Activated T-cell treated with anti-CD3 and anti-CD28 coated beads, Interleukin-2, amount 50 U/mL, for 48 hours (primary cell): ENCODE measurements around the gene RUSC2.
"Not testable (repeated sequence)": the region's sequence is repeated elsewhere in the genome, so short reads cannot be mapped to it uniquely, and the experiment has no call there.

Source experiments
- DNase-seq, 2 experiments: peaks; one replicate each; pipeline ENCODE4 v3.0.0-alpha.2; 2020

The RUSC2 gene

DNA sequence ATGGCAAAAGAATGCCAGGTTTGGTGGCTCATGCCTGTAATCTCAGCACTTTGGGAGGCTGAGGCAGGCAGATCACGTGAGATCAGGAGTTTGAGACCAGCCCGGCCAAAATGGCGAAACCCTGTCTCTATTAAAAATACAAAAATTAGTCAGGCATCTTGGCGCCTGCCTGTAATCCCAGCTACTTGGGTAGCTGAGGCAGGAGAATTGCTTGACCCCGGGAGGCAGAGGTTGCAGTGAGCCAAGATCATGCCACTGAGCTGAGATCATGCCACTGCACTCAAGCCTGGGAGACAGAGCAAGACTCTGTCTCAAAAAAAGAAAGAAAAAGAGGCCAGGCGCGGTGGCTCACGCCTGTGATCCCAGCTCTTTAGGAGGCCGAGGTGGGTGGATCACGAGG lies 8.3 kb downstream of the RUSC2 start:
- DNase-seq, result not testable (repeated sequence)

DNA sequence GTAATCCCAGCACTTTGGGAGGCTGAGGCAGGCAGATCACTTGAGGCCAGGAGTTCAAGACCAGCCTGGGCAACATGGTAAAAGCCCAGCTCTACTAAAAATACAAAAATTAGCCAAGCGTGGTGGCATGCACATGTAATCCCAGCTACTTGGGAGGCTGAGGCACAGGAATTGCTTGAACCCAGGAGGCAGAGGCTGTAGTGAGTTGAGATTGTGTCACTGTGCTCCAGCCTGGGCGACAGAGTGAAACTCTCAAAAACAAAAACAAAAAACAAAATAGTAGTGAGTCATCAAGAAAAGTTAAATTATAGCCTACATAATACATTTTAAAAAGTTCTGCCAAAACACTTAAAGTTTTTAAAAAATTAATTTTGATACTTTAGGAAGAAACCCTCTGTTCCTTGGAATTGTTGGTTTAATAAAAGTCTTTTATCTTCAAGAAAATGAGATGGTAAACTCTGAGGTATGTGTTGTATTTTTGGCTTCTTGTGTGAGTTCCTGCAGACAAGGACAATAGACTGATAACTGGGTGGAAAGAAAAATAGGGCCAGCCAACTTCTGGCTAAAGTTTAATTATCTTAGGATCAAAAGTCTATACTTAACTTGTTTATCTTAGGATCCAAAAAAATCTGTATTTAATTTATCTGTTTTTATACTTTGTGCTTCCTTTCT lies 9.3 kb downstream of the RUSC2 start:
- DNase-seq, result no peak

DNA sequence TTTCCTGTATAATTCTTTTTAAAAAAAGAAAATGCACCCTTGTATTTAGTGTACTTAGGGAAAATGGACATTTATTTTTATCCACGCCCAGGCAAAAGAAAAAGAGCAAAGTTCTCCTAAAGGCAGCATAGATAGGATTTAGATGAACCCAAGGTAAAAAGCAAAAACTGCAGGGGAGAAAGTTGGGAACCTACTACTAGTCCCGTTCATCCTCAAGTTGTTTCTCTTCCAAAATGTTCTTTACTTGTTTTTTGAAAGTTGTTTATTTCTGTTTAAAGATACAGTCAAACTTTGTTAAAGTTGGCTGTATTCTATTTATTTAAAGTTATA lies 9.8 kb downstream of the RUSC2 start:
- DNase-seq, result no peak

DNA sequence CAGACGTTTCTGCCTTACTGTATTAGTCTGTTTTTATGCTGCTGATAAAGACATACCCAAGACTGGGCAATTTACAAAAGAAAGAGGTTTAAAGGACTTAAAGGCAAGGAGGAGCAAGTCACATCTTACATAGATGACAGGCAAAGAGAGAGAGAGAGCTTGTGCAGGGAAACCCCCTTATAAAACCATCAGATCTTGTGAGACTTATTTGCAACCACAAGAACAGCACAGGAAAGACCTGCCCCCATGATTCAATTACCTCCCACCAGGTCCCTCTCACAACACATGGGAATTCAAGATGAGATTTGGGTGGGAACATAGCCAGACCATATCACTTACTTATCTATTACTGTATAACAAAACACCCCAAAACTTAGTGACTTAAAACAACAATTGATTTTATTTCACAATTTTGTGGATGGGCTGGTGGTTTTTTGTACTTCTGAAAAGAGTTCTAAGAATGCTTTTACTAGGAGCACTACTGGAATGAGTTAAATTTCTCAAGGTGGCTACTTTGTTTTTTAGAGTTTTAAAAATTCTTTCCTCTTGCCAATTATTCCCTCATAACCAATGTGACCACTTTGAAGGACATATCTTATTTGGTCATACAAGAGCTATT lies 10.3 kb downstream of the RUSC2 start:
- no peak for DNase-seq

DNA sequence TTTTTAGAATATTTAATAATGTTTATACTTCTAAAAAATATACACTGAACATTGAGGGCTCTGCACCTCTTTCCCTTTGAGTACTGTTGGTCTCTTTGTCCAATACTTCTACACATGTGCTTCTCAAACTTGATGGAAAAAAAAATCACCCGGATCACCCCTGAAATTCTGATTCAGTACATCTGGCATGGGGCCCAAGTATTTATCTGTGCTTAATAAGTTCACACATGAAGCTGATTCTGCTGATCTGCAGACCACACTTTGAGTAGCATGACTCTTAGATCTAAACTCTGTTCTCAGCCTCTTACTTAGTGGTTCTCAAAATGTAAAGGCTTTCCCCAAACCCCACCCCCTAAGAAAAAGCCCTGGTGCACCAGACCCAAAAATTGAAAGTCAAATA lies 12.0 kb downstream of the RUSC2 start:
- no peak for DNase-seq

DNA sequence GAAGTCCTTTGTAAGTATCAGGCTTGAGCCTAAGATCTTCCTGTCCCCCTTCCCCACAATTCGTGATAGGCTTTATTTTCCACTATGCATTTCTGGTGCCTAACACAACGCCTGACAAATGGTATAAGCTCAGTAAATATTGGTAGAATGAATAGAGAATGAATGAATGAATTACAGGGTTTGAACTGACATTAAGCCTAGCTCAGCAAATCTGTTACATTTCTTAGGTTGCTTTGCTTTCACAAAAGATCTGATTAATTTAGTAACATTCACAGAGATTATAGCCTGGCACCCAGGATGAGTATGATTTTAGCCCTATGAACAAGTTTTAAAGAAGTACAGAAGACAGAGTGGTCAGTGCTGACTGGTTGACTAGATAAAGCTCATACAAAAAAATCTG lies 16.4 kb downstream of the RUSC2 start:
- no peak for DNase-seq

DNA sequence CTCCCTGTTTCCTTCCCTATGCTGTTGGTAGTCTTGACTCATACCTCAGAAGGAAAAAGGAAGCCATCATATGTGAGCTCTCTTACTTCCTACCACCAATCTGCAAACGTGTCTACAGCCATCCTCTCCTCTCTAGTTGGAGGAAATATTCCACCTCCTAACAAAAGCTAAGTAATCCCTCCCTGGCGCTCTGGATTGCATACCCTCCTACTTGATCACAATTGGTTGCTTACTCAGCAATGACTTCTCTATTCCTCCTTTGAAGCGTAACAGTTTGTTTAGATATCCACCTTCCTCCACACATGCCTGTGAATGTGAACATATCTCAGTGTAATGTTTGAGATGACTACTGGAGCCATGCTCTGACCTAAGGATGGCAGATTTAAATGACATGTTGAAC lies 18.2 kb downstream of the RUSC2 start:
- no peak for DNase-seq

DNA sequence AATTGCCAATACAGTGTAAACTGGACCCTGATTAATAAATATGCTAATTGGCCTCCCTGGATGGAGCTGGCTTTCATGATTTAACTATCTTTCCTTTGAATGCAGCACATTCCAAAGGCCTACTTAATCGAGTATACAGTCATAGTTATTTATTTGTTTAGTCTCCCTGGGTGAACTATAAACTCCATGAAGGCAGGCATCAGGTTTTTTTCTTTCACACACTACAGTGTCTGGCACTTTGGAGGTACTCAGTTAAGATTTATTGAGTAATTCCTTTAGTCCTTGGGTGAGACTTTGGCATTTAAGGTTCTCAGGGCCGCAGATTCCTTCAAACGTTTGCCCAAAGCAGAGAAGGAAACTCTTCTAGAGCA lies 20.5 kb downstream of the RUSC2 start:
- no peak for DNase-seq

DNA sequence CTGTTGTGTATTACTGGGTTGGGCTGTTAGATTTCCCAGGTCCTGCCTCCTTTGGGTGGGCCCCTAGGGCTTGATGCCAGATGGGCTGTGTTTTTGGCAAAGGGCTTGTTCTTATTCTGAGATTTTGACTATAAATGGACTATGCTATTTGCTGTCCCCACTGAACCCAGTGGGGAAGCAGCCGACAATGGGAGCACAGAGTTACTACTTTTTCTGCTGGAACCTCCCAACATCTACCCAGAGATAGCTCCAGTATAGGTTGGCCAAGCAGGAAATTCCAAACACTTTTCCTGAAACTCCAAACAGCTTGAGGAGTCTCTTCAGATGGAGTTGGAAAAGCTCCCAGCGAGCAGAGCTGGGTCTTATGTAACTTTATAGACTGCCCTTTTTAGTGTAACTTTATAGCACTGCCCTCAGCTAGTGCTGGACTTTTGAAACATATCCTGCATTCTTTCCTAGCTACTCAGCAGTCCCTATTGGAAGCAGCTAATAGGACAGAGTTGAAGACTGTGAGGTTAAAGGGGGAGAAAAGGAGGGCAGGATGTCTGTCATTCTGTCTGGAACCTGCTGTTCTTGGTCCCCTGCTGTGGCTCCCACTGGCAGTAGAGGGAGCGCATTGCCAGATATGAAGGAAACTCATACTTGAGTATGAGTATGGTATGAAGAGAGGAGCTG lies 21.0 kb downstream of the RUSC2 start:
- DNase-seq, result no peak

DNA sequence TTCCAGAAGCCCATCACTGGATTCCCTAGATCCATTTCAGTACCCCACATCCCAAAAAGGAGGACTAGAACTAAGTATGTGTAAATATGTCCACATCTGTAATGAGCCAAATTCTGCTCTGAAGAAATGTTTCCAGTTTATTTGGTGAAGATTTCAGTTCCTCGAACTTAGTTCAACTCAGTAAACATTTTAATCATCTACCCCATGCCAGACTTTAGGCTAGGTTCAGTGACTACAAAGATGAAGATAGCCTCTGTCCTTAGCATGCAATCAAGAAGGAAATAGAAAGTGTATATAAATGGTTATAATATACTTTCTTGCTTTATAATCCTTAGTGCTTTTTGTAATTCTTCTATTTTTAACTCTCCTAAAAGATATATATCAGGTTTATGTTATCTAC lies 21.5 kb downstream of the RUSC2 start:
- no peak for DNase-seq

DNA sequence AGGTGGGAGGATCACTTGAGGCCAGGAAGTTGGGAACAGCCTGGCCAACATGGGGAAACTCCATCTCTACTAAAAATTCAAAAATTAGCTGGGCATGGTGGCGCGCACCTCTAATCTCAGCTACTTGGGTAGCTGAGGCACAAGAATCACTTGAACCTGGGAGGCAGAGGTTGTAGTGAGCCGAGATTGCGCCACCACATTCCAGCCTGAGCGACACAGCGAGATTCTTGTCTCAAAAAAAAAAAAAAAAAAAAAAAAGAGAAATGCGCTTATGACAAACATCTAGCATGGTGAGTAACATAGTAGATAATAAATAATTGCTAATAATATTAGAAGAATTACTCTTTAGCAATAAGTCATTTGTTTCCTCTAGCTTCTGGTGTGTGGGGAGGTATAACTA lies 25.9 kb downstream of the RUSC2 start:
- DNase-seq, result no peak

DNA sequence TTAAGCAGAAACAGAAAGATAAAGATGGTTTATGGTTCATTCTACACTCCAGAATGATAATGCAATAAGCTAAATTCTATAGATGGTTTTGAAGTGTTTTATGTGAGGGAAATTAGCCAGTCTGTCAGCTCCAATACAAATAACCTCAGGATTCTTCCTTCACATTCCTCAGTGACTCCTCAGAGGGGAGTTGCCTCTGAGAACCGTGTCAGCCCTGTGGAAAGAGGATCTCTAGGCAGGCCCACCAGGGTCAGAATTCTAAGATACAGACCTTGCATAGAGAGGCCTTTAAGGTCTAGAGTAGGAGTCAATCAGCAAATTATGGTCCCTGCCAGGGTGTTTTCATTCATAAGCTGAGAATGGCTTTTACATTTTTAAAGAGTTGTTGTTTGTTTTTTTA lies 26.6 kb downstream of the RUSC2 start:
- no peak for DNase-seq

DNA sequence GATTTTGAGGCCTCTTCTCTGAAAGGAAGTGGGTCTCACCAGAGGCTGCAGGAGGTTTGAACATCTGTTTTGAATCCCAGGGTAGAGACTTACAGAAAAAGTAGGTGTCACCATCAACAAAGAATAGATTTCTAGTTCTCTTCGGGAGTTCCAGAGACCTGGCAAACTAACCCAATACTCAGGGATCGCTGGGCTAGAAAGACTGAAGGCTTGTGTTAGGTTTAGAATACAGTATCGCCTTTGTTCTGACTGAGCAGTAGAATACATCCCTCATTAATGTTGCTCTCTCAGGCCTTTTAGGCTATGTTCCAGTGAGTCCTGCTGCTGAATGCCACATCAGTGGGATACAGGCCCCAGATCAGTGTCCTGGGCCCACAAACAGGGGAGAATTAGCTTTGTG lies 27.2 kb downstream of the RUSC2 start:
- no peak for DNase-seq

DNA sequence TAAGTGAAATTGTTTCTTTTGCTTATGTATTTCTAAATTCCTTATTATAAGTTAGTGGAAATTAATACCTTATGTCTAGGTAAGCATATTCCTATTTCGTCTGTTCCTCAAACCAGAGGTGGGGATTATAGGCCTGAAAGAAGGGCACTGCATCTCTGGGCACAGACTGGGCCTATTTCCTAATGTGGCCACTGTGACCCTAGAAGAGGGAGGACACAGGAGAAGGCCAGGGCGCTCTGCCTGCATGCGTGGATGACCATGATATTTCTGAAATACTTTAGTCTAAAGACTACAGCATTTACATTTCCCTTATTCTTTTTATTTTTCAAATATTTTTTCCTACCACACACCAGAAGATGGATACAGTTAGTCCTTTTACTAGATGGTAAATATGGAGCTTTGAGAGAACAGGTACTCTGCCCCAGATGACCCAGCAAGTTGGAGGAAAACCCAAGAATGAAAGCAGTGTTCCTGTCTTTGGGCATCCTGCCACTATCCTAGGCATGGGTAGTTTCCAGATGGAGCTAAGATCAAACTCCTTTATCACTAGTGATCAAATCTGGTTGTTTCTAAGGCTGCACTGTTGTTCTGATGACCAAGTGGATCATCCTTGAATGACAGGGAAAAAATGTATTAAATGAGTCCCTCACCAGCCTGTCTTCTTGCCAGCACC lies 27.8 kb downstream of the RUSC2 start:
- DNase-seq, result no peak

DNA sequence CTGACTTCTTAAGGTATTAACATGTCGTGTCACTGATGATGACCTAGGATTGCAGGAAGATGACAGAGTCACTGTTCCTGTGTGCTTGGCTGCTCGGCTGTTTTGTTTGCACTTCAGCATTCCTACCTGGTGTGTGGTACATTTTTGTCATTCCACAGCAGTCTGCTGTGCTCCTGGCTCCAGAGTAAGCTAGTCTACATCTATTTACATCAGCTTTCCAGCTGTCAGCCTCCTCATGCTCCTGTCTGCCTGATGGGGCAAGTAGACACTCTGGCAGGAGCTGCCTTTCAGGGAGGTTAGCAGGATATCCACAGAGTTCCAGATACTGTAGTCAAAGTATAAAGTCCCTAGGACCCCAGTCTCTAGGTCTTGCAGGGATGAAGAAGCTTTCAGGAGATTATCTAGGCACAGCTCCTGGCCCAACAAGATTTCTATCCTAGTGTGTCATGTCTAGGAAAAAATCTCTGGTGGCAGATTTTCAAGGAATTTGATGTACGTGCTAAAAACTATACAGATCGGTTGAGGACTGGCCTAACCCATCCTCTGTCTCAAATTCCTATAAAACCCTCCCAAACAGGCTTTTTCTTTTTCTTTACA lies 28.4 kb downstream of the RUSC2 start:
- no peak for DNase-seq

DNA sequence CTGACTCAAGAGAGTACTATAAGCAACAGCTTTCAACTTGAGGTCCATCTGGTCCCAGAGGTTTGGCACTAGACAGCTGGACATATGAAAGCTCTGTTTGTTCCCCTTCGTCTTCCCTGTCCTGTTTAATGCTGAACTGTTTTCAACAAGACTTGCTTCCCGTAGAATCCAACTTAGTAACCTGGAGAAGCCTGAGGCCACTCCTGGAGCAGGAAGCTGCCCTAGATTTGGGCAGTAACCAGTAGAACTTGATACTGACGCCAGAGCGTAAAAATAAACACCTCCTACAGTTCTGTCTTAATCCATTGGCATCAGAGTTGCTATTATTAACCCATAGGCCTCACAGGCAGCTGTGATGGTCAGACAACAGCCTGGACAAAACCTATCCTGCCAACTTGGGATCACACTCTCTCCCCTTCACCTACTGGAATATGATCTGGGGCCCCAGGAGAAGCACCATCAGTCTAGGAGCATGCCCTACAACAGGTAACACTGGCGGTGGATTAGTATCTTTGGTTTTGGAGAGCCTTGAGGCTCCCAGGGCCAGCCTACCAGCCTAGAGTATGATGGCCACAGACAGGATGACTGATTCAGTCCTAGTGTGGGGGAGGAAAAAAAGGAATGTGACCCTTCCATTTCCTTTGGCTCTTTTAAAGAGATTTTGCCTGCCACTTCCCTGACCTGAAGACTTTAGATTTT lies 29.2 kb downstream of the RUSC2 start:
- DNase-seq, result no peak

DNA sequence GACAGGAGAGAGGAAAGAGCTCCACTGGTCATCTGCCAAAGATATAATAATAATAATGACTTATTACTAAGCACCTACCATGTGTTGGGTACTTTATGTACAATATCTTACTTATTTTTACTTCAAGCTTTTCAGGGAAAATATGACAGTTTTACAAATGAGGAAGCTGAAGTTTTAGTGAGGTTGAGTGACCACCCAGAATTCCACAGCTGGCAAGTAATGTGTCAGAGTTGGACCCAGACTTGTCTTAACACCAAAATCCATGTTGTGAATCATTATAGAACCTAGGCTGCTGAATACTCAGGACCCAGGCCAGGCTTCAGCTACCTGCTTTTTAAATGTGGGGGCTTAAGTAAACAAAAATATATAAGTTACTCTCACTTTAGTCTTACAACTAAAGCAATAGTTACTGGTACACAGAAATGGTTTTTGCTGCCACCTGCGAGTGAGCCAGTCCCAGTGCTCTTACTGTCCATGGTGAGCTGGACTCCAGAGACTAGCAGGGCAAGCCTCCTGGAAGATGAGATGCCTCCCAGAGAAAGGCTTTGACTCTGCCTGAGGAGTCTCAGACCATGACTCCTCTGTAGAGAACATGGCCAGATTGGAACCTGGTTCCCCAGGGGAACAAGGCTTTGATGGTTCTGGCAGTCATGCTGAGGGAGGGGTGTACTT lies 29.9 kb downstream of the RUSC2 start:
- no peak for DNase-seq

DNA sequence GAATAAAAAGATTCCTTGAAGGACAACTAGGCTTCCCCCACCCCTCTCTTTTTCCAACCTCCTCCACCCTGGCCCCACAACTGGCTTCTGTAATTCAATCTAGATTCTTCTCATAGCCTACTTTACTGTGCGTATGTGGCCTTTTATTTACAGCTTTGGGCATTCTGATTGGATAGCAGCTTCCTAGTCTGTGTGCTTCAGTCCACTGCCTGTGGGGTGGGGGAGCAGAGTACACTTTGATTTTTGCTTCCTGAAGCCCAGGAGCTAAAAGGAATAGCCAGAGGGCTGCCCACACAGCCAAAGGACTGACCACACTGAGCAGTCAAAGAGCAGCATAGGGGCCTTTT lies 30.4 kb downstream of the RUSC2 start:
- no peak for DNase-seq

DNA sequence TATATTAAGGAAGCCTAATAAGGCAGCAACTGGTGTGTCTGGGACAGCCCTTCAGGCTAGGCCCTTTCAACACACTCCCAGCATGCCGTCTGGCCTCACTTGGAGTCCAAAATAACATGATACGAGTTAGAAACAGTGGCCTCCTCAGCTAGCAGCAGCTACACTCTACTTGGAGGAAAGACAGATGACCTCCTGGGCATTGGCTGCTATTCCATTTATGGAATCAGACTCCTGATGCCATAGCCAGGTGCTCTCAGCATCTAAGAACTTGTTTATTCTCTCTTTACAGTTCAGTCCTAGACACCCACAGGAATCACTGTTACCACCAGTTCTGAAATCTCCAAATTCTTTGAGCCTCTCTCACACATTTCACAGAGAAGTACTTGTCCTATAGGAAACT lies 31.8 kb downstream of the RUSC2 start:
- DNase-seq, result no peak

DNA sequence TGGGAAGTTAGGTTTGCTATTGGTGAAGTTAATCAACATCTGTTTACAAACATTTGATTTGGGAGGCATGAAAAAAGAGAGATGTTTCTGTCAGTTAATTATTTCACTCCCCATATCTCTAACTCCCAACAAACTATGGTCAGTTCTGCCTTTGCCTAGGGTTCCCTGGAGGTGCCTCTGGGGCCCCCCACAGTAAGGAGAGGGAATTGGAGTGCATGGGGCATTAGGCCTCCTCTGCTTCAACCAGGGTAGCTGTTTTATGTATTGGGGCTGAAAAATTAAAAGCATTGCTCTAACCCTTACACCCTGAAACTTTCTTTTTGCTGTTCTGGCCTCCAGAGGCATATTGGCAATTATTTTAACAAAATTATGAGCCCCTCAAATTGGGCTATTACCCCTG lies 32.3 kb downstream of the RUSC2 start:
- no peak for DNase-seq

DNA sequence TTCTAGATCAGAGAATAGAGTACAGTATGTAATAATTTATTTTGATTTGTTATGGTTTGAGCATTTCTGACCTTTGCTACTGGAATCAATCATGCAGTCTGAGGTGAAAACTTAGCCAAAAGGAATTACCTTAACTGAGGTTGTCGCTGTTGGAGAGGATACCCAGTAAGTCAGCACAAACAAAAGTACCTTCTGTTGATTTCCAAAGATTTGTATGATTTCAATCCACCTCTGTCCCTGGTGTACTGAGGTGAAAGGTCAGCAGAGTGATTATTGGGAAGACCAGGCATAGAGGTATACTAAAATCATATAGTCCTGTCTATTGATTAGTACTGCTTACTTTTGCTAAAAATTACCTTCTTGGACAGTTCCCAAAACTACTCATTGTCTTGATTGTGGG lies 32.8 kb downstream of the RUSC2 start:
- DNase-seq, result no peak

DNA sequence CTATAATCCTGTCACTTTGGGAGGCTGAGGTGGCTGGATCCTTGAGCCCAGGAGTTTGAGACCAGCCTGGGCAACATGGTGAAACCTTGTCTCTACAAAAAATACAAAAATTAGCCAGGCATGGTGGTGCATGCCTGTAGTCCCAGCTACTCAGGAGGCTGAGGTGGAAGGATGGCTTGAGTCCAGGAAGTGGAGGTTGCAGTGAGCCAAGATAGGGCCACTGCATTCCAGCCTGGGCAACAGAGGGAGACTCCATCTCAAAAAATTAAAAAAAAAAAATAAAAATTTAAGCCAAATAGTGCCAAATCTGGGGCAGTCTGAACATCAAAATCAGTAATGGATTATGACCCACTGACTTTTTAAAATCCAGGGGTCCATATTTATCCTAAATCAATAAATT lies 33.6 kb downstream of the RUSC2 start:
- DNase-seq, result not testable (repeated sequence)
